ENCODE results near the gene HSPA12A.

Gene HSPA12A

GRCh38 chr10:116663342-116663741, 79.0 kb downstream of the HSPA12A start:
- DNase-seq: no peak

- no peak for DNase-seq
Measured at GRCh38 chr10:116660860-116661259, 81.5 kb downstream of the HSPA12A start.

- no peak for DNase-seq
Measured at GRCh38 chr10:116659049-116659670, 83.2 kb downstream of the HSPA12A start.

GRCh38 chr10:116657863-116658551, 84.4 kb downstream of the HSPA12A start:
- DNase-seq: no peak

- DNase-seq: no peak
Measured at GRCh38 chr10:116656044-116656443, 86.3 kb downstream of the HSPA12A start.

GRCh38 chr10:116655568-116655967, 86.8 kb downstream of the HSPA12A start:
- no peak for DNase-seq

GRCh38 chr10:116654816-116655215, 87.5 kb downstream of the HSPA12A start:
- DNase-seq: no peak

- DNase-seq: no peak
Measured at GRCh38 chr10:116653885-116654284, 88.5 kb downstream of the HSPA12A start.

GRCh38 chr10:116648903-116649302, 93.5 kb downstream of the HSPA12A start:
- DNase-seq: no peak

GRCh38 chr10:116646502-116646901, 95.9 kb downstream of the HSPA12A start:
- DNase-seq: no peak

GRCh38 chr10:116637830-116638229, 104.5 kb downstream of the HSPA12A start:
- no peak for DNase-seq

GRCh38 chr10:116636976-116637375, 105.4 kb downstream of the HSPA12A start:
- DNase-seq: no peak

GRCh38 chr10:116636385-116636784, 106.0 kb downstream of the HSPA12A start:
- no peak for DNase-seq

GRCh38 chr10:116634126-116634975, 108.0 kb downstream of the HSPA12A start:
- DNase-seq: no peak

GRCh38 chr10:116633216-116633600, 109.2 kb downstream of the HSPA12A start:
- no peak for DNase-seq

- DNase-seq: no peak
Measured at GRCh38 chr10:116632596-116633215, 109.7 kb downstream of the HSPA12A start.

GRCh38 chr10:116631871-116632295, 110.5 kb downstream of the HSPA12A start:
- DNase-seq: no peak

- DNase-seq: no peak
Measured at GRCh38 chr10:116630020-116630419, 112.3 kb downstream of the HSPA12A start.

- DNase-seq: no peak
Measured at GRCh38 chr10:116629340-116629739, 113.0 kb downstream of the HSPA12A start.

- DNase-seq: no peak
Measured at GRCh38 chr10:116627386-116627933, 114.9 kb downstream of the HSPA12A start.

GRCh38 chr10:116626815-116627214, 115.6 kb downstream of the HSPA12A start:
- DNase-seq: no peak

- no peak for DNase-seq
Measured at GRCh38 chr10:116625845-116626244, 116.5 kb downstream of the HSPA12A start.

Data from left hindlimb (tissue), 1 donor.